ENCODE results near the gene PTPRM. TPM values are rescaled to one million over a fixed set of nuclear protein-coding genes. Genes with fewer than 3 reads are reported as not detected.

Gene PTPRM
- total RNA-seq, 1 experiment from 2014 or later: 45.6 TPM

- TF ChIP-seq EZH2phosphoT487 (IDR thresholded peaks at IDR 0.05; ENCODE audit: borderline replicate concordance, low read length) (no peak), EZH2 (IDR thresholded peaks at IDR 0.05; ENCODE audit: low read length, unreplicated experiment) (no peak), CTCF (conservative IDR thresholded peaks at IDR 0.05; ENCODE audit: low read depth, low read length) (no peak)
- no peak overlapping the region for H2AFZ ChIP-seq (ENCODE audit: low read length)
- no peaks in the 10 kb centered on the region for H3K36me3 ChIP-seq (ENCODE audit: low read depth, low read length)
- H3K4me1 ChIP-seq (ENCODE audit: insufficient read depth, low read length): no peaks in the 10 kb centered on the region
- H3K79me2 ChIP-seq (ENCODE audit: low read length): no peaks in the 10 kb centered on the region
- no peak overlapping the region for H3K9ac ChIP-seq (ENCODE audit: low read length)
- H3F3A ChIP-seq (ENCODE audit: low read length, unreplicated experiment): no peaks in the 10 kb centered on the region
- H3K27me3 ChIP-seq (ENCODE audit: low read length): no peaks in the 10 kb centered on the region
- ChIA-PET POLR2A (ENCODE audit: unreplicated experiment) (no interaction called here), CTCF (no interaction called here)
- no peak for DNase-seq
- no peaks in the 10 kb centered on the region for H3K9me2 ChIP-seq (replicated peaks; ENCODE audit: low read length)
- intact Hi-C loops (cut with micrococcal nuclease): no loop called here
- no peak overlapping the region for H3K4me2 ChIP-seq (ENCODE audit: low read length)
- no TSS peak for BruUV-seq (replicated peaks)
- no peaks in the 10 kb centered on the region for H3K9me3 ChIP-seq (ENCODE audit: low read length)
- no peak overlapping the region for H3K27ac ChIP-seq (ENCODE audit: low read length)
- no peak overlapping the region for H3K4me3 ChIP-seq (ENCODE audit: low read length)
- H4K20me1 ChIP-seq (ENCODE audit: low read length): no peaks in the 10 kb centered on the region
- ATAC-seq: no peak
Measured at GRCh38 chr18:8197499-8197898, 630.4 kb downstream of the PTPRM start.

- Histone ChIP-seq H3K27ac (ENCODE audit: low read length) (no peak overlapping the region), H3K36me3 (ENCODE audit: low read depth, low read length) (no peaks in the 10 kb centered on the region), H3F3A (ENCODE audit: low read length, unreplicated experiment) (no peaks in the 10 kb centered on the region), H3K9ac (ENCODE audit: low read length) (no peak overlapping the region), H3K4me3 (ENCODE audit: low read length) (no peak overlapping the region), H3K9me2 (replicated peaks; ENCODE audit: low read length) (no peaks in the 10 kb centered on the region), H3K79me2 (ENCODE audit: low read length) (no peaks in the 10 kb centered on the region), H3K27me3 (ENCODE audit: low read length) (no peaks in the 10 kb centered on the region), H3K9me3 (ENCODE audit: low read length) (no peaks in the 10 kb centered on the region), H2AFZ (ENCODE audit: low read length) (no peak overlapping the region), H4K20me1 (ENCODE audit: low read length) (no peaks in the 10 kb centered on the region), H3K4me2 (ENCODE audit: low read length) (no peak overlapping the region), H3K4me1 (ENCODE audit: insufficient read depth, low read length) (peaks cover 6% of the 10 kb centered on the region)
- POLR2A ChIA-PET (ENCODE audit: unreplicated experiment): no interaction called here
- ATAC-seq (no peak), DNase-seq (no peak)
- intact Hi-C loops (cut with micrococcal nuclease): no loop called here
- TF ChIP-seq EZH2 (IDR thresholded peaks at IDR 0.05; ENCODE audit: low read length, unreplicated experiment): no peak
- no peak for TF ChIP-seq CTCF (conservative IDR thresholded peaks at IDR 0.05; ENCODE audit: low read depth, low read length)
- TF ChIP-seq EZH2phosphoT487 (IDR thresholded peaks at IDR 0.05; ENCODE audit: borderline replicate concordance, low read length): no peak
- CTCF ChIA-PET: interaction anchor here (1.1 kb wide), 1 partner anchor 12 kb away, joined by 9 read pairs; no protein-coding TSS in a partner anchor
- no TSS peak for BruUV-seq (replicated peaks)
Measured at GRCh38 chr18:8207996-8208395, 640.9 kb downstream of the PTPRM start.

- CTCF ChIA-PET: no interaction called here
- H4K20me1 ChIP-seq (ENCODE audit: low read length): no peaks in the 10 kb centered on the region
- peaks cover 11% of the 10 kb centered on the region for H3K4me1 ChIP-seq (ENCODE audit: insufficient read depth, low read length)
- no peaks in the 10 kb centered on the region for H3F3A ChIP-seq (ENCODE audit: low read length, unreplicated experiment)
- POLR2A ChIA-PET (ENCODE audit: unreplicated experiment): no interaction called here
- DNase-seq (no peak), ATAC-seq (no peak; the same call in 1 of the 2 replicates)
- no peak overlapping the region for H3K4me3 ChIP-seq (ENCODE audit: low read length)
- H3K9me3 ChIP-seq (ENCODE audit: low read length): no peaks in the 10 kb centered on the region
- no peaks in the 10 kb centered on the region for H3K27me3 ChIP-seq (ENCODE audit: low read length)
- H2AFZ ChIP-seq (ENCODE audit: low read length): no peak overlapping the region
- no peak overlapping the region for H3K9ac ChIP-seq (ENCODE audit: low read length)
- H3K27ac ChIP-seq (ENCODE audit: low read length): no peak overlapping the region
- intact Hi-C loops (cut with micrococcal nuclease): no loop called here
- H3K4me2 ChIP-seq (ENCODE audit: low read length): no peak overlapping the region
- TF ChIP-seq EZH2phosphoT487 (IDR thresholded peaks at IDR 0.05; ENCODE audit: borderline replicate concordance, low read length) (no peak), EZH2 (IDR thresholded peaks at IDR 0.05; ENCODE audit: low read length, unreplicated experiment) (no peak), CTCF (conservative IDR thresholded peaks at IDR 0.05; ENCODE audit: low read depth, low read length) (no peak)
- no peaks in the 10 kb centered on the region for H3K36me3 ChIP-seq (ENCODE audit: low read depth, low read length)
- BruUV-seq (replicated peaks): no TSS peak
- no peaks in the 10 kb centered on the region for H3K79me2 ChIP-seq (ENCODE audit: low read length)
- H3K9me2 ChIP-seq (replicated peaks; ENCODE audit: low read length): no peaks in the 10 kb centered on the region
Measured at GRCh38 chr18:8208716-8209115, 641.6 kb downstream of the PTPRM start.
